Muscle layer of duodenum (tissue), 2 donors: ENCODE measurements around the gene SVBP.

Source experiments
- H3K27ac ChIP-seq: one replicate; pipeline ENCODE4 v1.7.0; 2013; ENCODE audit warnings: mild to moderate bottlenecking, low read length
- H3K27me3 ChIP-seq: one replicate; pipeline ENCODE4 v1.7.0; 2013; ENCODE audit warnings: low read depth, mild to moderate bottlenecking, control low read depth, low read length
- H3K36me3 ChIP-seq, 2 donors: one replicate each; pipeline ENCODE4 v1.7.0; 2013; ENCODE audit warnings: low read length in 2 of 2, control low read depth in 1 of 2, mild to moderate bottlenecking in 1 of 2; ENCODE audit not compliant: insufficient read depth in 2 of 2, control insufficient read depth in 1 of 2
- H3K4me1 ChIP-seq, 2 donors: one replicate each; pipeline ENCODE4 v1.7.0; 2013; ENCODE audit warnings: low read length in 2 of 2, mild to moderate bottlenecking in 2 of 2, control low read depth in 1 of 2, moderate library complexity in 1 of 2; ENCODE audit not compliant: insufficient read depth in 2 of 2, control insufficient read depth in 1 of 2
- H3K4me3 ChIP-seq, 2 donors: one replicate each; pipeline ENCODE4 v1.7.0; 2013; ENCODE audit warnings: low read length in 2 of 2, low read depth in 1 of 2, mild to moderate bottlenecking in 1 of 2
- H3K9me3 ChIP-seq, 2 donors: one replicate each; pipeline ENCODE4 v1.7.0; 2013; ENCODE audit warnings: low read length in 2 of 2, control low read depth in 1 of 2, mild to moderate bottlenecking in 1 of 2; ENCODE audit not compliant: control insufficient read depth in 1 of 2
- donor health status: healthy.

The SVBP gene

GRCh38 chr1:42759114-42759513 lies 58.1 kb downstream of the SVBP start:
- H3K27ac ChIP-seq: no peak overlapping the region
- peaks cover 50 to 56% of the 10 kb centered on the region in 2 donors for H3K36me3 ChIP-seq

GRCh38 chr1:42758641-42759040 lies 58.6 kb downstream of the SVBP start:
- Histone ChIP-seq H3K36me3 (peaks cover 54 to 60% of the 10 kb centered on the region in 2 donors), H3K4me1 (no peaks in the 10 kb centered on the region)

More at GRCh38 chr1:42759114-42759513, 58.1 kb downstream of the SVBP start:
- H3K27me3 ChIP-seq: no peaks in the 10 kb centered on the region
- H3K4me1 ChIP-seq: peaks cover 0 to 2% of the 10 kb centered on the region in 2 donors
- H3K9me3 ChIP-seq: no peaks in the 10 kb centered on the region
- H3K4me3 ChIP-seq: no peak overlapping the region

GRCh38 chr1:42757892-42758275 lies 59.3 kb downstream of the SVBP start:
- H3K36me3 ChIP-seq: peaks cover 54 to 67% of the 10 kb centered on the region in 2 donors

More at GRCh38 chr1:42758641-42759040, 58.6 kb downstream of the SVBP start:
- Histone ChIP-seq H3K27me3 (no peaks in the 10 kb centered on the region), H3K27ac (no peak overlapping the region), H3K4me3 (no peak overlapping the region), H3K9me3 (no peaks in the 10 kb centered on the region)

More at GRCh38 chr1:42757892-42758275, 59.3 kb downstream of the SVBP start:
- H3K4me1 ChIP-seq: no peaks in the 10 kb centered on the region
- no peaks in the 10 kb centered on the region for H3K27me3 ChIP-seq
- no peaks in the 10 kb centered on the region for H3K9me3 ChIP-seq
- H3K4me3 ChIP-seq: no peak overlapping the region
- H3K27ac ChIP-seq: no peak overlapping the region
